OCI-LY7 (cell line): ENCODE results near the gene EOMES.

Source experiments
- EZH2phosphoT487 ChIP-seq: fragments of 200-600 bp; sonication (generic); IDR thresholded peaks from 2 replicates; pipeline ENCODE4 v1.6.1; 2018; ENCODE audit warnings: low read depth, borderline replicate concordance, mild to moderate bottlenecking, mixed run types, antibody characterized with exemption, low read length, moderate library complexity, mixed read lengths
- TF ChIP-seq, protein P1 (sequence below): fragments of 200-600 bp; sonication (generic); conservative IDR thresholded peaks from 2 replicates; pipeline ENCODE4 v1.5.1; 2014; ENCODE audit warnings: mild to moderate bottlenecking, antibody characterized with exemption, low read length, moderate library complexity, mixed read lengths

DNA sequence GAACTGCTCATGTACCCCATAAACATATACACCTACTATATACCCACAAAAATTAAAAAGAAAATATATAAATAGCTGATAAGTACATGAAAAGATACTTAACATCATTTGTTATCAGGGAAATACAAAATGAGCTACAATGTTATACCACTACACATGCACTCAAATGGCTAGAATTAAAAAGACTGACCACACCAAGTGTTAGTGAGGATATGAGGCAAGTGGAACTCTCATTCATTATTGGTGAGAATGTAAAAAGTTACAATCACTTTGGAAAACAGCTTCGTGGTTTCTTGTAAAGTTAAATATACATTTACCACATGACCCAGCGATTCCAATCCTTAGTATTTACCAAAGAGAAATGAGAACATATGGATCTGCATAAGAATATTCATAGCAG is 26.5 kb downstream of the EOMES start:
- TF ChIP-seq, protein P1, sequence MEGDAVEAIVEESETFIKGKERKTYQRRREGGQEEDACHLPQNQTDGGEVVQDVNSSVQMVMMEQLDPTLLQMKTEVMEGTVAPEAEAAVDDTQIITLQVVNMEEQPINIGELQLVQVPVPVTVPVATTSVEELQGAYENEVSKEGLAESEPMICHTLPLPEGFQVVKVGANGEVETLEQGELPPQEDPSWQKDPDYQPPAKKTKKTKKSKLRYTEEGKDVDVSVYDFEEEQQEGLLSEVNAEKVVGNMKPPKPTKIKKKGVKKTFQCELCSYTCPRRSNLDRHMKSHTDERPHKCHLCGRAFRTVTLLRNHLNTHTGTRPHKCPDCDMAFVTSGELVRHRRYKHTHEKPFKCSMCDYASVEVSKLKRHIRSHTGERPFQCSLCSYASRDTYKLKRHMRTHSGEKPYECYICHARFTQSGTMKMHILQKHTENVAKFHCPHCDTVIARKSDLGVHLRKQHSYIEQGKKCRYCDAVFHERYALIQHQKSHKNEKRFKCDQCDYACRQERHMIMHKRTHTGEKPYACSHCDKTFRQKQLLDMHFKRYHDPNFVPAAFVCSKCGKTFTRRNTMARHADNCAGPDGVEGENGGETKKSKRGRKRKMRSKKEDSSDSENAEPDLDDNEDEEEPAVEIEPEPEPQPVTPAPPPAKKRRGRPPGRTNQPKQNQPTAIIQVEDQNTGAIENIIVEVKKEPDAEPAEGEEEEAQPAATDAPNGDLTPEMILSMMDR, result no peak
- TF ChIP-seq EZH2phosphoT487, result no peak
